Activated CD4-positive, CD25-positive, alpha-beta regulatory T cell treated with anti-CD3 and anti-CD28 coated beads, Interleukin-2, amount 50 U/mL, for 72 hours (primary cell): Measurements from ENCODE around the gene PHACTR3.

Experiments
- DNase-seq: peaks from one replicate; pipeline ENCODE4 v3.0.0; 2021

PHACTR3 gene

DNA sequence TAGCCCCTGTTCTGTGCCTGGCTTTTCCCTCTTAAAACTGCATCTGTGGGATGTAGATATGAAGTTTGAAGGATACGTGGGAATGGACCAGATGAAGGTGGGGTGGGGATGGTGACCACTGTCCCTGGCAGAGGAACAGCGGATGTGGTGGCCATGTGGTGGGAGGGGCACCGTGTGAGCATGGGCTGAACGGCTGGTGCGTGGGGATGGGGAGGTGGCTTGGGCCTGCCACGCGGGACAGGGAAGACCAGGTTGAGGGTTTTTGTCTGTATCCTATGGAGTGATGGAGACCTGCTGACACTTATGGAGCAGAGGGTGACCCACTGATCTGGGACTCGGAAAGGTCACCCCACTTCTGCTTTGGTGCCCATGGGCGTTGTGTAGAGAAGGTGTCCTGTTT is 19.2 kb downstream of the PHACTR3 start:
- no peak for DNase-seq

GRCh38 chr20:59624401-59624800 is 20.1 kb downstream of the PHACTR3 start:
- no peak for DNase-seq

GRCh38 chr20:59625214-59625922 is 21.0 kb downstream of the PHACTR3 start:
- DNase-seq = no peak

GRCh38 chr20:59627298-59627697 is 23.0 kb downstream of the PHACTR3 start:
- DNase-seq = no peak

GRCh38 chr20:59628171-59628570 is 23.8 kb downstream of the PHACTR3 start:
- no peak for DNase-seq

DNA sequence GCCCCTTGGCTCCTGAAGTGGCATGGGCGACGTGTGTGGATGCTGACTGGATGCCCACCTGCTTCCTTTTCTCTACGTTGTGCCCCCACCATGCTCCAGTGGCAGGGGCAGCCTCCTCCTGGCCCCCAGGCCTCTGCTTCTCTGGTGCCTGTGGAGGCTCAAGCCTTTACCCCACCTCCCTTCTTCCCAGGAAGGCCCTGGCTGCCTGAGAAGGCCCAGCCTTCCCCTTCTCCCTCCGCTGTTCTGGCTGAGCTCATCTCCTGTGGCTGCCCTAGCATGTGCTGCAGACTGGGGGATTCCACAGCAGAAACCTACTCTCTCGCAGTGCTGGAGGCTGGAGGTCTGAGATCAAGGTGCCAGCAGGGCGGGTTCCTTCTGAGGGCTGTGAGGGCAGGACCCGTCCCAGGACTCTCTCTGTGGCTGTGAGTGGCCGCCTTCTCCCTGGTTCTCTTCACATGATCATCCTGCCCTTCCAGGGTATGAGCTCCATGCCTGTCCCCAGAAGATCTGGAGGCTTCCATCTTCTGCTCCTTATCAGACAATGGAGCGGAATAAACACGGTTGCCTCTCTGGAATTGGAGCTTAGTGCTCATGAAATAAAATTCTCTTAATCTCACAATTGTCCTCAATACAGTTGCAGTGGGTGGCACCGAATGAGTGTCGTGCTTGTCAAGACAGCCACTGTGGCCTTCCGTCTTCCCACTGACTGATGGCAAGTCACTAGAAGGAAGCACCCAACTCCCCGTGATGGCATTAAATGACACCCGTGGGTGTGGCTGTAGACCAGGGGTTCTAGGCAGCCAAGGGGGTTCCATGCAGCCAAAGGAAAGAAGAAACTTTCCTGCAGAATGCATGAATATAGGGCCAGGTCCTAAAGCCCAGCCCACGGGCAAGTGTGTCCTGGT is 25.1 kb downstream of the PHACTR3 start:
- DNase-seq = no peak

DNA sequence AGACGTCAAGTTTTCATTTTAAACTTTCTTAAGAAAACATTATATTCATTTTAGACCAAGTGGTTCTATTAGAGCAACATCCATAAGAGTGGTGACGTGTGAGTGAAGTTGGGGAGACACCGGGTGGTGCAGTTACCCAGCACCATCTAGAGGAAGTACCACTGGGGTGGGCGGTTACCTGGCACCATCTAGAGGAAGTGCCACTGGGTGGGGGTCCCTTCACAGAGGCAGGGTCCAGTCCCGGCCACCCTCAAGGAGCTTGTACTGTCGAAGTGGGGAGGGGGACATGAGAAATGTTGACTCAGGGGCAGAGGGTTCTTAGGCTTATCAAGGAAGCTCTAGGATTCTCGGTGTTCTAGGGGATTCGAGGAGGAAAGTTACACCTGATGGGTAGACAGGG is 26.2 kb downstream of the PHACTR3 start:
- no peak for DNase-seq

- no peak for DNase-seq
These were observed 27.6 kb downstream of the PHACTR3 start for GRCh38 chr20:59631751-59632540.

GRCh38 chr20:59632541-59633113 is 28.3 kb downstream of the PHACTR3 start:
- no peak for DNase-seq

DNA sequence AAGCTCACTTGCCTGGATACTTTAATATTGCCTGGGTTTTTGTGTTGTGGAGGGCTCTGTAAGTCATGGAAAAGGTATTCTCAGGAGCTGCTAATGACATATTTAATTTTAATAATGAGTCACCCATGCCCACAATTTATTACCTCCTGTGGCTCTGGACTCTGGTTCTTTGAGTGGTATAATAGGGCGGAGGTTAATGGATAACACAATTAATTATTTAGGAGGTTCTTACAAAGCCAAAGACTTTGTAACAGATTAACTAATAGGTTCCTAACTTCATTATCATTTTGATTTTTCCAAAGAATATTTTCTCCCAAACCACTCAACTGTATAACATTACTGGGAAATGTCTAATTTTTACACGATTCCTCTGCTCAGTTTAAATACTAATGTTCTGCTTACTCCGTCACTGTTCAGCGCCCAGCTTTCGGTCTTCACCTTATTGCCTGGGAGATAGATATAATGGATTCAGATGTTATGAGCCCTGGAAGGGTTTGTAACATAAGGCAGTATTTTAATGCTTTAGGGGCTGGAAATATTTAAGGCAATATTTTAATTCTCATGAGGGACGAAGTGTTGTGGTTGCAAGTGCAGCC is 29.4 kb downstream of the PHACTR3 start:
- no peak for DNase-seq

GRCh38 chr20:59634435-59635005 is 30.2 kb downstream of the PHACTR3 start:
- DNase-seq = no peak

DNA sequence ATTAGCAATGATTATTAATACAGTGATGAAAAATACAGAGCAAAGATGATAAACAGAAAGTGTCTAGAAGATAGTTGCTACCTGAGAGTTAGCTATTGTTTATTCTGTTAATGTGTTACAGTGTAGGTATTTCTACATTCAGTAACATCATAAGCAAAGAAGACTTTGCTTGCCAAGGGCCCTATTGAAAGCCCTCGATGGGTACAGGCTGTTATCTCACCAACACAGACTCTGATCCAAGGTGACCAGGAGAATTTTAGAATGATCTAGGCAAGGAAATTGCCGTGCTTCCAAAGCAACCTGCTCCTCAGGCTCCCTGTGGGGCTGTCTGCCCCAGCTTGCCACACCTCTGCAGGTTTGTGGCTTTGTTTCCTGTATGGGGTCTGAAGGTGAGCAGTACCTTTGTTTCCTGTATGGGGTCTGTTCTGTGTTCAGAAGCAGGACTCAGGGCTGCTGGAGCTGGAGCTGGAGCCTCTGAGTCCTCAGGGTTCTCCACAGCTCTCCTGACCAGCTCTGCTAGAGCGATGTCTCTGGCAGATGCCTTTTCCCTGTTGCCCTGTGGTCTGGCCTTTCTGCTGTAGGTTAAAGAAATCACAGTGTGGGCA is 32.5 kb downstream of the PHACTR3 start:
- no peak for DNase-seq

DNA sequence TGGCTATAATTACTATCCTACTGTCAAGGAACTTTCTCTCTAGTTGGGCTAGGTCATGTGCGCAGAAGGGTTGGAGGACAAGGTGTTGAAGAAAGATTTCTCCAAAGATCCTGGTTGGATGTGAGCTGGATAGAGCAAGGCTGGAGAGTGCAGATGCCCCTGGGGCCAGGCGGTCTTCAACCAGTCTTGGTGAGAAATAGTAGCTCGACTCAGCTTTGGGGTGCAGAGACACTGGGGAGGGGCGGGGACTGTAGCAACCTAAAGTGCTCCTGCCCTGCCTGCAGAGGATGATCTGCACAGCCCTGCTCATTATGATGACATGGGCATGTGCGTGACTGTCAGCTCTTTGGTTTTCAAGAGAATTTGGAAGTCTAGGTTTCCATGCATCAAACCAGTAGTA is 35.9 kb downstream of the PHACTR3 start:
- DNase-seq = no peak

DNA sequence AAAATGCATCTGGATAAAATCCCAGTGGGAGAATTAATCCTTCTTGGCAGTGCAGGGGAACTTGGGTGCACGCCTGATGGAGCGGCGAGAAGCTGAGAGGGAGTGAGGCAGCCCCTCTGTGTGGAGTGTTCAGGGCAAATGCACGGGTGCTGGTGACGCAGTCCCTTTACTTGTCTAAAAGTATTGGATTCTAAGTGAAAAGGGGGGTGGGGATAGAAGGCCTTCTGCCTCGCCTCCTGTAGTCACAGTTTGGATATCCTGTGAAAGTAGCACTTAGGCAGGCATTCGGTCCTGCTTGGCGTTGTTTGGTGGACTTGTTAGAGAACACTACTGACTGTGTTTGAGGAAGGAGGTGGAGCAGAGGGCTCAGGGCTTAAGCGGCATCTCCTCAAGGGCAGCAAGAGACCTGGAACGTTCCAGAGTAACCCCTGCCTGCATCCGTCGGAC is 39.3 kb downstream of the PHACTR3 start:
- no peak for DNase-seq

GRCh38 chr20:59644371-59644939 is 40.1 kb downstream of the PHACTR3 start:
- no peak for DNase-seq

GRCh38 chr20:59645271-59645670 is 40.9 kb downstream of the PHACTR3 start:
- no peak for DNase-seq

DNA sequence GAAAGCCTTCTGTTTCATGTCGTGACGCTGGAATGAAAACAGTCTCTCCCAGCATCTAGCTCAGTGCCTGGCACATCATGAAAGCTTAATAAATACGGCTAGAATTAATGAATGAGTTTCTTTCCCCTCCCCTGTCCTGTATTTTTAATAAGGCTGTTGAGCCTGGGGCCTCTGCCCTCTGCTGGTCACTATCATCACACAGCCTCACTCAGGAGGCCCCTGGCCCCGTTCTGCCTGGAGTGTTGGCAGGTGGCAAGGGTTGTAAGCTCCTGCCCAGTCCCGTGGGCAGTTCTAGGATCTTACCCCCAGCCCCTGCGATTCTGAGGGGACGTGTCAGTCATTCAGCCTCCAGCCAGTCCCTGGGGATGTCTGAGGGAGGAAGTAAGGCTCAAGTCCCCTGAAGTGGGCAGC is 41.4 kb downstream of the PHACTR3 start:
- DNase-seq = no peak

GRCh38 chr20:59646487-59646886 is 42.1 kb downstream of the PHACTR3 start:
- DNase-seq = no peak

DNA sequence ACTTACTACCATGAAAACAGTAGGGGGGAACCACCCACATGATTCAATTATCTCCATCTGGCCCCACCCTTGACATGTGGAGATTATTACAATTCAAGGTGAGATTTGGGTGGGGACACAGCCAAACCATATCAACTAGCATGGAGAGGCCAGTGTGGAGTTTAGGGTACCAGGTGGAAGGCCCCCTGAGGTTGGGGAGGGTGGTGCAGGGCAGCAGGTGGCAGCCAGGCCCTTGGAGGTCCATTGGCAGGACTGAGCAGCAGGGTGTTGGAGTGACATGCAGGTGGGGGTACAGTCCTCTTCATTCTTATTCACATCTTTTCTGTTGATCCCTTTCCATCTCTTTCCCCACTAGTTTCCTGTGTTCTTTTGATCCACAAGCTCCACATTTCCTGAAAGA is 42.9 kb downstream of the PHACTR3 start:
- DNase-seq = no peak

DNA sequence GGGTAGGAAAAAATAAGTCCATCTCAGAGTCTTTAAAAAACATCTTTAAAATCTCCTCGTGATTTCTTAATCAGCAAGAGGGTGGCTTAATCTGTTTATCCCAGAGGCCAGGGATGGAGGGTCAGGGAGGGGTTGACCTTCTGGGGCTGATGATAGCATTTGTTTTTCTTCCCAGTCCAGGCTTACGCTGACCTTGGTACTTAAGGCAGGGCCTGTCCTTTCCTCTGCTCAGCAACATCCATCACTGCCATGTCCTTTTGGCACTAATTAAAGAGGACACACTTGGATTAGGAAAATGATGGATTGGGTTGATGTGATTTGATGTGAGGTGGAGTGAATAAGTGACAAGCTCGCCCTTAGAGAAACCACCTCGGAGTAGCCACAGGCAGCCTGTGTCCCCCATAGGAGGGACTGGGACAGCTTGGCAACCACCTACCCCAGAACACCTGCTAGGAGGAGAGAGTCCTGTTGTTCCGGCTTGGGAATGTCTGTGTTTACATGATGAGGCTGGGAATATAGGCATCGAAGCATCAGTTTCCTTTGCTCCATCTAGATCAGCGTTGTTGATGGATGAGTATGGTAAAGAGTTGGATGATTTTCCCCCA is 44.2 kb downstream of the PHACTR3 start:
- no peak for DNase-seq

DNA sequence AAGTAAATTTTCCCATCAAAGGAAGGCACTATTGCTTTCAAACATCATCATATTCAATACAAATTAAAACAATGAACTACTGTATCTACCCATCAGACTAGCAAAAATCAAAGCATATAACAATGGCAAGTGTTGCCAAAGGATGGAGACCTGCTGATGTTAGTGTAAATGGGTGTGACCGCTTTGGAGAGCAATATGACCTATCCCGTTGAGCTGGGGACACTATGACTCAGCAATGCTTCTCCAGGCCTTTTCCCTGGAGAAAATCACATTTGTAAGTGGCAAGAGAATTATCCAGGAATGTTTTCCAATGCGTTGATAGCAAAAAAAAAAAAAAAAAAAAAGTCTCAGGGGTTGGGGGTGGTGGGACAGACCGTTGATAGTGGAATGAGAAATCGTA is 46.1 kb downstream of the PHACTR3 start:
- no peak for DNase-seq
